Immature natural killer cell (primary cell): ENCODE measurements around the gene FMN1. TPM values are rescaled to one million over a fixed set of nuclear protein-coding genes. Genes with fewer than 3 reads are reported as not detected.
"Not testable (repeated sequence)": the region's sequence is repeated elsewhere in the genome, so short reads cannot be mapped to it uniquely, and the experiment has no call there.

Source experiments
- DNase-seq, 3 donors: peaks; one replicate each; pipeline ENCODE4 v3.0.0; 2022; ENCODE audit warnings: mixed read lengths in 1 of 3
- H3K27ac Mint-ChIP-seq, 6 donors: one replicate each; pipeline ENCODE4 v1.8.0; 2020; ENCODE audit warnings: mixed read lengths in 6 of 6, mild to moderate bottlenecking in 5 of 6, inconsistent platforms in 4 of 6, moderate library complexity in 3 of 6
- H3K27me3 Mint-ChIP-seq, 3 donors: one replicate each; pipeline ENCODE4 v1.8.0; 2020 to 2021; ENCODE audit warnings: low read depth in 3 of 3, mild to moderate bottlenecking in 3 of 3, mixed read lengths in 3 of 3, moderate library complexity in 3 of 3, inconsistent platforms in 1 of 3
- H3K36me3 Mint-ChIP-seq, 3 donors: one replicate each; pipeline ENCODE4 v1.8.0; 2020; ENCODE audit warnings: mixed read lengths in 3 of 3, inconsistent platforms in 2 of 3, mild to moderate bottlenecking in 2 of 3
- H3K4me1 Mint-ChIP-seq, 2 donors: one replicate each; pipeline ENCODE4 v1.8.0; 2020; ENCODE audit warnings: inconsistent platforms in 2 of 2, mild to moderate bottlenecking in 2 of 2, mixed read lengths in 2 of 2, moderate library complexity in 1 of 2
- H3K4me3 Mint-ChIP-seq, 5 donors: one replicate each; pipeline ENCODE4 v1.8.0; 2020; ENCODE audit warnings: mild to moderate bottlenecking in 5 of 5, mixed read lengths in 5 of 5, inconsistent platforms in 3 of 5, moderate library complexity in 3 of 5
- H3K9me3 Mint-ChIP-seq, 6 donors: one replicate each; pipeline ENCODE4 v1.8.0; 2020; ENCODE audit warnings: mild to moderate bottlenecking in 6 of 6, mixed read lengths in 6 of 6, inconsistent platforms in 4 of 6, moderate library complexity in 3 of 6
- polyA plus RNA-seq, 3 donors: library from polyadenylated mRNA; unstranded; fragments of 300-500 nt; fragmentation: Illumina TruSeq; gene quantifications; one replicate each; pipeline ENCODE4 v1.2.3, GENCODE V29; 2021

The FMN1 gene
- polyA plus RNA-seq, 3 donors from 2014 or later = not detected

DNA sequence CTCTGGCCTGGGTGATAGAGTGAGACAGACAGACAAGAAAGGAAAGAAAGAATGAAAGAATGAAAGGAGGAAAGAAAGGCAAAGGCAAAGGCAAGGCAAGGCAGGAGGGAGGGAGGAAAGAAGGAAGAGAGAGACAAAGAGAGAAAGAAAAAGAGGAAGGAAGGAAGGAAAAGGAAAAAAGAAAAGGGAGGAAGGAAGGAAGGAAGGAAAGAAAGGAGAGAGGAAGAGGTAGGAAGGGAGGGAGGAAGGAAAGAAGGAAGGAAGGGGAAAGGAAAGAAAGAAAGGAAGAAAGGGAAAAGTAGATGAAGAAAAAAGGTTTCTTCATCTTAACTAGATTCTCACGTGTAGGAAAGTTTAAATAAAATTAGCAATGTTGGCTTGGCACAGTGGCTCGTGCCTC is 334.5 kb downstream of the FMN1 start:
- H3K4me3 Mint-ChIP-seq = no peak overlapping the region
- H3K36me3 Mint-ChIP-seq = no peaks in the 10 kb centered on the region
- H3K27ac Mint-ChIP-seq = no peak overlapping the region
- no peaks in the 10 kb centered on the region for H3K9me3 Mint-ChIP-seq
- DNase-seq = no peak
- H3K4me1 Mint-ChIP-seq = peaks cover 0 to 4% of the 10 kb centered on the region in 2 donors
- H3K27me3 Mint-ChIP-seq = peaks cover 0 to 2% (median 0%) of the 10 kb centered on the region in 3 donors

- Mint-ChIP-seq H3K4me3 (no peak overlapping the region), H3K4me1 (peaks cover 0 to 4% of the 10 kb centered on the region in 2 donors), H3K27ac (no peak overlapping the region), H3K36me3 (no peaks in the 10 kb centered on the region), H3K9me3 (no peaks in the 10 kb centered on the region), H3K27me3 (peaks cover 0 to 2% (median 0%) of the 10 kb centered on the region in 3 donors)
- no peak for DNase-seq
Observed at GRCh38 chr15:32859251-32859650, 335.3 kb downstream of the FMN1 start.

GRCh38 chr15:32857732-32858131 is 336.8 kb downstream of the FMN1 start:
- peaks cover 0 to 2% of the 10 kb centered on the region in 2 donors for H3K4me1 Mint-ChIP-seq
- no peak for DNase-seq
- H3K4me3 Mint-ChIP-seq = no peak overlapping the region
- H3K9me3 Mint-ChIP-seq = no peaks in the 10 kb centered on the region
- peaks cover 0 to 2% (median 0%) of the 10 kb centered on the region in 3 donors for H3K27me3 Mint-ChIP-seq
- no peak overlapping the region for H3K27ac Mint-ChIP-seq
- no peaks in the 10 kb centered on the region for H3K36me3 Mint-ChIP-seq

DNA sequence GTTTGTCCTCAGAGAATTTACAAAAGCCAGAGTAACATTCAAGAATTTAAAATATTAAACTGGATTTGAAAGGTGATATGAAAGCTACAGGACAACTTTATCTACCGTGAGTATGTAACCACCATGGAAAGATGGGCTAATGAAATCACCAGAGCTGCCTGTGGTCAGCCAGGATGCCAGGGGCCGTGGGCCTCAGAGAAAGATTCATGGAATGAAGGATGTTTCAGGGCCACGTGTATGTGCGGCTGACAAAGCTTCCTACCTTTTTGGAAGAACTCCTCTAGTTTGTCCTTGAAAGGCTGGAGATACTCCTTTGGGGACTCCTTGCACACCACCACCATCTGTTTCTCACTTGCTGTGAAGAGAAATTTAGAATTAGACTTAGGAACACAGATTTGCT is 337.8 kb downstream of the FMN1 start:
- no peak overlapping the region for H3K4me3 Mint-ChIP-seq
- H3K27ac Mint-ChIP-seq = no peak overlapping the region
- no peaks in the 10 kb centered on the region for H3K4me1 Mint-ChIP-seq
- H3K27me3 Mint-ChIP-seq = peaks cover 0 to 6% (median 0%) of the 10 kb centered on the region in 3 donors
- H3K36me3 Mint-ChIP-seq = no peaks in the 10 kb centered on the region
- H3K9me3 Mint-ChIP-seq = no peaks in the 10 kb centered on the region
- no peak for DNase-seq

GRCh38 chr15:32855942-32856341 is 338.6 kb downstream of the FMN1 start:
- no peaks in the 10 kb centered on the region for H3K9me3 Mint-ChIP-seq
- H3K27me3 Mint-ChIP-seq = peaks cover 0 to 6% (median 0%) of the 10 kb centered on the region in 3 donors
- no peaks in the 10 kb centered on the region for H3K4me1 Mint-ChIP-seq
- H3K27ac Mint-ChIP-seq = no peak overlapping the region
- H3K36me3 Mint-ChIP-seq = no peaks in the 10 kb centered on the region
- no peak overlapping the region for H3K4me3 Mint-ChIP-seq
- DNase-seq = no peak

DNA sequence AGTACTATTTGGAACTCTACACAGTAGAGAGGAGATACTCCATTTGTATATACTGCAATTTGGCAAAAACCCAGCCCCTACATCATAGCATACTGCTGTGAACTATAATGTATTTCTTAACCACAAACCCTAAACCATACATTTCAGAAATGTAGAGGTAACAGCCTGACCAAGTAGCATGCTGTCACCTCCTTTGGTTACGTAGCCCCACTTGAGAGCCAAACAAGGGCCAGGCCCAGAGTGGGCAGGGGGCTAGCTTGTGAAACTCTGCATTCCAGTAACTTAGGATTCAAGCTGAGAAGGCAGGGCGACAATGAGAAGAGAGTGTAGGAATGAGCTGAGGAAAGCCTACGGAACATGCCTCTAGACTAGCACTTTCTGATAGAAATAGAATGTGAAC is 340.9 kb downstream of the FMN1 start:
- Mint-ChIP-seq H3K27ac (no peak overlapping the region), H3K36me3 (no peaks in the 10 kb centered on the region), H3K4me3 (no peak overlapping the region), H3K4me1 (no peaks in the 10 kb centered on the region), H3K9me3 (peaks cover 0 to 2% (median 0%) of the 10 kb centered on the region in 6 donors), H3K27me3 (peaks cover 0 to 4% (median 0%) of the 10 kb centered on the region in 3 donors)
- no peak for DNase-seq

DNA sequence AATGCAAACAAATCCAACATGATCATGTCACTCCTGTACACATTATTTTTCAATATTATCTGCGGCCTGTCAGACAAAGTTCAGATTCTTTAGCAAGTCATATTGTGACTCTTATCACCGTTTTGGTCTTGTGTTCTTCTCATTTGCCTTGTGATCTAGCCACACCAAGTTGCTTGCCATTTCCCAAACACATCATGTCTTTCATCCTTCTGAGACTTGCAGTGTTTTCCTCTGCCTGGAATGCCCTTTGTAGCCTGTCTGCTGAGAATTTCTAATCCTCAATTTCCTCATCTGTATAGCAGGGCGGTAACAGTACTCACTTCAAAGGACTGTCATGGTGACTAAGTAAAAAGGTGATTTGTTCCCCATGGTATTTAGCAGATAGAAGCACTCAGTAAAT is 341.7 kb downstream of the FMN1 start:
- Mint-ChIP-seq H3K9me3 (peaks cover 0 to 2% (median 0%) of the 10 kb centered on the region in 6 donors), H3K4me3 (no peak overlapping the region), H3K27me3 (peaks cover 0 to 4% (median 0%) of the 10 kb centered on the region in 3 donors), H3K4me1 (no peaks in the 10 kb centered on the region), H3K36me3 (no peaks in the 10 kb centered on the region), H3K27ac (no peak overlapping the region)
- DNase-seq = no peak

GRCh38 chr15:32852017-32852416 is 342.5 kb downstream of the FMN1 start:
- DNase-seq = no peak

GRCh38 chr15:32851572-32851971 is 342.9 kb downstream of the FMN1 start:
- H3K27ac Mint-ChIP-seq = no peak overlapping the region
- no peak for DNase-seq
- peaks cover 0 to 5% (median 0%) of the 10 kb centered on the region in 6 donors for H3K9me3 Mint-ChIP-seq
- no peaks in the 10 kb centered on the region for H3K4me1 Mint-ChIP-seq
- H3K4me3 Mint-ChIP-seq = no peak overlapping the region
- H3K36me3 Mint-ChIP-seq = no peaks in the 10 kb centered on the region
- peaks cover 0 to 4% (median 0%) of the 10 kb centered on the region in 3 donors for H3K27me3 Mint-ChIP-seq

More at GRCh38 chr15:32852017-32852416, 342.5 kb downstream of the FMN1 start:
- H3K27ac Mint-ChIP-seq = peak overlapping the region in 1 of 6 donors; percentile 12
- no peaks in the 10 kb centered on the region for H3K4me1 Mint-ChIP-seq
- H3K36me3 Mint-ChIP-seq = no peaks in the 10 kb centered on the region
- peaks cover 0 to 4% (median 0%) of the 10 kb centered on the region in 3 donors for H3K27me3 Mint-ChIP-seq
- H3K4me3 Mint-ChIP-seq = no peak overlapping the region
- H3K9me3 Mint-ChIP-seq = peaks cover 0 to 4% (median 0%) of the 10 kb centered on the region in 6 donors

GRCh38 chr15:32849769-32850668 is 344.5 kb downstream of the FMN1 start:
- no peak for DNase-seq
- Mint-ChIP-seq H3K27ac (no peak overlapping the region), H3K4me1 (no peaks in the 10 kb centered on the region), H3K4me3 (no peak overlapping the region), H3K9me3 (peaks cover 0 to 5% (median 0%) of the 10 kb centered on the region in 6 donors), H3K36me3 (no peaks in the 10 kb centered on the region), H3K27me3 (peaks cover 0 to 4% (median 0%) of the 10 kb centered on the region in 3 donors)

GRCh38 chr15:32846671-32847070 is 347.8 kb downstream of the FMN1 start:
- H3K4me1 Mint-ChIP-seq, H3K4me3 Mint-ChIP-seq: not testable (repeated sequence)

DNA sequence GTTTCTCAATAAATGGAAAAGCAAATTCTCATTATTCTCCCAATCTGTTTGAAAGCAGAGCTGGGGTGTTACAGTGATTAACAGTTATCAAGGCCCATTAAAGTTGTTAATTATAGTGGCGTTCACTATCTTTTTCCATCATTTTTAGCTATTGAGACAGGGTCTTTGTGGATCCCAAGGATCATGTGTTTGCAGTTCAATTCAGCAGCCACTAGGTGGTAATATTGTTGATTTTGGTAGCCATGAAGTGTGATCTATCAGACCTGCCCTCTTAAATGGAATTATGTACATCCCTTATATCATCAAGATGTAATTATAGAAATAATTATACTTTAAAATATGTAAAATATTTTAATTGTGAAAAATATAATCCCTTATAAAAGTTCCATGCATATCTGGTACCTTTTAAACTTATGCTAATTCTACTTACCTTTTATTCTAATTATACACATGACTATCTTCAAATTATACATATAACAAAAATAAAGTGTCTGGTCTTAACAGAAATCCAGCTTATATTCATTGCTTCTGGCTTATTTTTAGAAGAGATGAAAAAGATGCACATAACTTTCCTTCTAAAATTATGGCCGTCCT is 350.3 kb downstream of the FMN1 start:
- peaks cover 0 to 1% (median 0%) of the 10 kb centered on the region in 3 donors for H3K27me3 Mint-ChIP-seq
- DNase-seq = no peak
- H3K4me3 Mint-ChIP-seq = no peak overlapping the region
- H3K9me3 Mint-ChIP-seq = peaks cover 0 to 4% (median 0%) of the 10 kb centered on the region in 6 donors
- H3K4me1 Mint-ChIP-seq = no peaks in the 10 kb centered on the region
- H3K27ac Mint-ChIP-seq = no peak overlapping the region
- no peaks in the 10 kb centered on the region for H3K36me3 Mint-ChIP-seq

More at GRCh38 chr15:32846671-32847070, 347.8 kb downstream of the FMN1 start:
- H3K9me3 Mint-ChIP-seq, H3K27me3 Mint-ChIP-seq, DNase-seq, H3K36me3 Mint-ChIP-seq, H3K27ac Mint-ChIP-seq: not testable (repeated sequence)

DNA sequence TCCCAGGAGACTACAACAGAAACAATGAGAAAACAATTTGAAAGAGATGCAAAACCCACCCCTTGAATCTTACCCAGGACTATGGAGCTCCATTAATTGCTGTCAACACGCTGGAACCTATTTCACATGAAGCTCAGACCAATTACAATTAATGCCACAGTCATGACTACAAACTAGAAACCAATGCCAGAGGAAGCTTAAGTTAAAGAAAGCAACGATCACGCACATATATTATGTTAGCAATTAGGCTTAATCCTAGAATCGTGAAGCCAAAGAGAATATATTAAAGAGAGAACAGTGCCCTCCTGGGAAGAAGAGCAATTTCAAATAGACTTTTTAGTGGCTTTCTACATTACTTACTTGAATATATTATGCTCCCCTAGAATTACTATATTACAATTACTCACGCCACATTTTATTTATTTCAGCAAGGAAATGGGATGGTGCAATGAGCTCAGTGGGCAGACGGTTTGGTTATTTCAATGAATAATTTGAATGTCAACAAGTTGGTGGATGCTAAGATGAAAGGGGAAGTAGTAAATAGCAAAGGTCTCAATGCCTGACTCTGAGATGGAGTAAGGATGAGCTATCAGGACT is 351.2 kb downstream of the FMN1 start:
- H3K36me3 Mint-ChIP-seq = no peaks in the 10 kb centered on the region
- H3K4me1 Mint-ChIP-seq = no peaks in the 10 kb centered on the region
- DNase-seq = no peak
- H3K27ac Mint-ChIP-seq = no peak overlapping the region
- H3K27me3 Mint-ChIP-seq = peaks cover 0 to 5% (median 1%) of the 10 kb centered on the region in 3 donors
- H3K4me3 Mint-ChIP-seq = no peak overlapping the region
- peaks cover 0 to 4% (median 0%) of the 10 kb centered on the region in 6 donors for H3K9me3 Mint-ChIP-seq

DNA sequence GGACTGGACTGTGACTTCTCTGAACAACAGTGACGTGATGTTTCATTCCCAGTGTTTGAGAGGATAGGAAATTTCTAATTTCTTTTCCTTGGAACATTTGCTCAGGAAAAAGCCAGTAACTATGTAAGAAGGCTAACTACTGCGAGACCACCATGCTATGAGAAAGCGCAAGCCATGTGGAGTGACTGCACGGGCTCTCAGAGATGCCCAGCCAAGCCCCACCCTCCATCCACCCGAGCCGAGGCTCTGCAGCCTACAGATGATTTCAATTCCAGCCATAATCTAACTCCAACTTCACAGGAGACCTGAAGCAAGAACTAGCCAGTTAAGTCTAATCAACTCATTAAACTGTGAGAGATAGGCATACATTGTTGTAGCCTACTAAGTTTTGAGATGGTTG is 352.4 kb downstream of the FMN1 start:
- H3K36me3 Mint-ChIP-seq = no peaks in the 10 kb centered on the region
- no peak overlapping the region for H3K4me3 Mint-ChIP-seq
- H3K9me3 Mint-ChIP-seq = peaks cover 0 to 3% (median 0%) of the 10 kb centered on the region in 6 donors
- peaks cover 0 to 5% (median 1%) of the 10 kb centered on the region in 3 donors for H3K27me3 Mint-ChIP-seq
- DNase-seq = no peak
- no peaks in the 10 kb centered on the region for H3K4me1 Mint-ChIP-seq
- no peak overlapping the region for H3K27ac Mint-ChIP-seq
